Progenitor cell of endocrine pancreas (in vitro differentiated cells): ENCODE data around the gene OR2H1. TPM values are rescaled to one million over a fixed set of nuclear protein-coding genes. Genes with fewer than 3 reads are reported as not detected.

ENCODE experiments used
- DNase-seq: peaks from one replicate; pipeline ENCODE4 v3.0.0; 2021; ENCODE audit warnings: low spot score; ENCODE audit not compliant: unreplicated experiment
- H3K27ac Mint-ChIP-seq: 2 replicates; pipeline ENCODE4 v1.8.0; 2021; ENCODE audit warnings: mild to moderate bottlenecking, moderate library complexity, mixed read lengths
- H3K27me3 Mint-ChIP-seq: 2 replicates; pipeline ENCODE4 v1.8.0; 2021; ENCODE audit warnings: mixed read lengths
- H3K36me3 Mint-ChIP-seq: 2 replicates; pipeline ENCODE4 v1.8.0; 2022; ENCODE audit warnings: mixed read lengths; ENCODE audit not compliant: insufficient read depth
- H3K4me1 Mint-ChIP-seq: 2 replicates; pipeline ENCODE4 v1.8.0; 2021; ENCODE audit warnings: low read depth, mixed read lengths
- H3K4me3 Mint-ChIP-seq: 2 replicates; pipeline ENCODE4 v1.8.0; 2021; ENCODE audit warnings: low read depth, mild to moderate bottlenecking, moderate library complexity, mixed read lengths
- H3K9me3 Mint-ChIP-seq: 2 replicates; pipeline ENCODE4 v1.8.0; 2021; ENCODE audit warnings: low read depth, mixed read lengths
- total RNA-seq: library from RNA; stranded (reverse); gene quantifications from 2 replicates; pipeline ENCODE4 v1.2.1, GENCODE V29; 2021
- TF ChIP-seq, protein P1 (sequence below): fragments of 200-600 bp; sonication (generic); IDR thresholded peaks from one replicate; pipeline ENCODE4 v1.5.0; 2021; ENCODE audit warnings: antibody characterized with exemption, mild to moderate bottlenecking; ENCODE audit not compliant: unreplicated experiment

The OR2H1 gene
- total RNA-seq, 1 donor from 2014 or later, result not detected

DNA sequence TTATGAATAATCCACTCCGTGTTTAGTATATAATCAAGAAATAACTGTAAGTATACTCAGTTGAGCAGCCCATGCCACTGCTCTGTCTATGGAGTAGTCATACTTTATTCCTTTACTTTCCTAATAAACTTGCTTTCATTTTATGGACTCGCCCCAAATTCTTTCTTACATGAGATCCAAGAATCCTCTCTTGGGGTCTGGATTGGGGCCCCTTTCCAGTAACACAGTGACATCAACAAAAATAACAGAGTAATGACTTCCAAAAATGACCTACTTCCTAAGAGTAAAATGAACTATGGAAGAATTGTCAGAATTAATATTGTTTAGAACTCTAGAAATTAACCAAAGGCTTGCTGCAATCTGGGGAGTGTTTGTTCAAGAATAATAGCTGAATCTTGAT is 8.8 kb downstream of the OR2H1 start:
- Mint-ChIP-seq H3K27me3 (peaks cover 13% of the 10 kb centered on the region), H3K4me3 (no peak overlapping the region), H3K36me3 (no peaks in the 10 kb centered on the region), H3K27ac (no peak overlapping the region), H3K9me3 (no peaks in the 10 kb centered on the region), H3K4me1 (peaks cover 4% of the 10 kb centered on the region)
- DNase-seq, result no peak
- TF ChIP-seq, protein P1, sequence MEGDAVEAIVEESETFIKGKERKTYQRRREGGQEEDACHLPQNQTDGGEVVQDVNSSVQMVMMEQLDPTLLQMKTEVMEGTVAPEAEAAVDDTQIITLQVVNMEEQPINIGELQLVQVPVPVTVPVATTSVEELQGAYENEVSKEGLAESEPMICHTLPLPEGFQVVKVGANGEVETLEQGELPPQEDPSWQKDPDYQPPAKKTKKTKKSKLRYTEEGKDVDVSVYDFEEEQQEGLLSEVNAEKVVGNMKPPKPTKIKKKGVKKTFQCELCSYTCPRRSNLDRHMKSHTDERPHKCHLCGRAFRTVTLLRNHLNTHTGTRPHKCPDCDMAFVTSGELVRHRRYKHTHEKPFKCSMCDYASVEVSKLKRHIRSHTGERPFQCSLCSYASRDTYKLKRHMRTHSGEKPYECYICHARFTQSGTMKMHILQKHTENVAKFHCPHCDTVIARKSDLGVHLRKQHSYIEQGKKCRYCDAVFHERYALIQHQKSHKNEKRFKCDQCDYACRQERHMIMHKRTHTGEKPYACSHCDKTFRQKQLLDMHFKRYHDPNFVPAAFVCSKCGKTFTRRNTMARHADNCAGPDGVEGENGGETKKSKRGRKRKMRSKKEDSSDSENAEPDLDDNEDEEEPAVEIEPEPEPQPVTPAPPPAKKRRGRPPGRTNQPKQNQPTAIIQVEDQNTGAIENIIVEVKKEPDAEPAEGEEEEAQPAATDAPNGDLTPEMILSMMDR, result no peak

- no peak for DNase-seq
- H3K4me1 Mint-ChIP-seq, result no peaks in the 10 kb centered on the region
- no peak overlapping the region for H3K4me3 Mint-ChIP-seq
- no peaks in the 10 kb centered on the region for H3K36me3 Mint-ChIP-seq
- no peak overlapping the region for H3K27ac Mint-ChIP-seq
- TF ChIP-seq, protein P1, result no peak
- H3K9me3 Mint-ChIP-seq, result no peaks in the 10 kb centered on the region
- peaks cover 13% of the 10 kb centered on the region for H3K27me3 Mint-ChIP-seq
Observed at GRCh38 chr6:29466241-29466640, 9.3 kb downstream of the OR2H1 start.

DNA sequence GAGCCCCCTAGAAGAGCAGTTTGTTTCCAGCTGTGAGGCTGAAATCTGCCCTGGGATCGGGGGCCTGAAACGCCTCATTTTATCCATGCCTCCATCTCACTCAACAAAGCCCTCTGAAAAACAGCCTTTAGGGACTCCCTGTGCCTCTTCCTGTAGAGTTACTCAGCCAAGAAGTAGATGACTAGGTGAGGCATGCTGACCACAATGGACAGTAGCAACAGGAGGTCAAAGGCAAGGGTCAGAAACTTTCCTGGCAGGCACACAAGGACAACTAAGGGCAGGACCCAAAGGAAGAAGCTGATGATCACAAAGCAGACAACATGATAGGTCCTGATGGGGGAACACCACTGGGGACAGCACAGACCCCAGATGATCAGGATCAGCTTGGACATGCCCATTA is 18.0 kb downstream of the OR2H1 start:
- no peaks in the 10 kb centered on the region for H3K36me3 Mint-ChIP-seq
- H3K4me1 Mint-ChIP-seq, result no peaks in the 10 kb centered on the region
- no peak overlapping the region for H3K4me3 Mint-ChIP-seq
- DNase-seq, result no peak
- H3K27me3 Mint-ChIP-seq, result peaks cover 11% of the 10 kb centered on the region
- TF ChIP-seq, protein P1, result no peak
- no peaks in the 10 kb centered on the region for H3K9me3 Mint-ChIP-seq
- no peak overlapping the region for H3K27ac Mint-ChIP-seq

DNA sequence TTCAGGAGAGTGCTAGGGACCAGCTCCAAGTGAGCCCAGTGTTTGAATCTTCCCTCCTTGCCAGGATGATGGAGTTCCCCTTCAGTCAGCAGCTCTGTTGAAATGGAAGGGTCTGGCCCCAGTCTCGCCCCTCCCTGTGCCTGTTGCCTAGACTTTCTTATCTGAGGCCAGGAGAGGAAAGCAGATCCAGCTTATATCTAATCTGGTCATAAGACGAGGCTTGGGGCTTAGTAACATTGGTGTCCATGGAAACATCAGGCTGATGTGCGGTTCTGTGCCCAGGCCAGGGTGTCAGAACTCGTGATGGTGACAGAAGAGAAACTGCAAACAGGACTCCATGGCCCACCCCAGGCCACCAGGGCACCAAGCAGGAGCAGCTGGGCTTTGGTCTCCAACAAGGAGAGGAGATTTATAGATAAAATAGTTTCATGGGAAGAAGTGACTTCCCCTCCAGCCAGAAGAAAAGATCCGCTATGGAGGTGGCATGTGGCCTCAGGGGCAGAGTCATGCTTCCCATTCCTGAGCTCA is 21.0 kb downstream of the OR2H1 start:
- no peak for DNase-seq
- TF ChIP-seq, protein P1, result no peak
- Mint-ChIP-seq H3K27me3 (peaks cover 5% of the 10 kb centered on the region), H3K27ac (no peak overlapping the region), H3K4me3 (no peak overlapping the region), H3K36me3 (no peaks in the 10 kb centered on the region), H3K4me1 (no peaks in the 10 kb centered on the region), H3K9me3 (peaks cover 9% of the 10 kb centered on the region)

GRCh38 chr6:29478740-29479139 is 21.8 kb downstream of the OR2H1 start:
- TF ChIP-seq, protein P1, result no peak
- Mint-ChIP-seq H3K4me3 (no peak overlapping the region), H3K4me1 (no peaks in the 10 kb centered on the region), H3K36me3 (no peaks in the 10 kb centered on the region), H3K9me3 (peaks cover 9% of the 10 kb centered on the region), H3K27ac (no peak overlapping the region), H3K27me3 (peaks cover 2% of the 10 kb centered on the region)
- DNase-seq, result no peak
